ENCODE results near the gene PI4KA.

DNA sequence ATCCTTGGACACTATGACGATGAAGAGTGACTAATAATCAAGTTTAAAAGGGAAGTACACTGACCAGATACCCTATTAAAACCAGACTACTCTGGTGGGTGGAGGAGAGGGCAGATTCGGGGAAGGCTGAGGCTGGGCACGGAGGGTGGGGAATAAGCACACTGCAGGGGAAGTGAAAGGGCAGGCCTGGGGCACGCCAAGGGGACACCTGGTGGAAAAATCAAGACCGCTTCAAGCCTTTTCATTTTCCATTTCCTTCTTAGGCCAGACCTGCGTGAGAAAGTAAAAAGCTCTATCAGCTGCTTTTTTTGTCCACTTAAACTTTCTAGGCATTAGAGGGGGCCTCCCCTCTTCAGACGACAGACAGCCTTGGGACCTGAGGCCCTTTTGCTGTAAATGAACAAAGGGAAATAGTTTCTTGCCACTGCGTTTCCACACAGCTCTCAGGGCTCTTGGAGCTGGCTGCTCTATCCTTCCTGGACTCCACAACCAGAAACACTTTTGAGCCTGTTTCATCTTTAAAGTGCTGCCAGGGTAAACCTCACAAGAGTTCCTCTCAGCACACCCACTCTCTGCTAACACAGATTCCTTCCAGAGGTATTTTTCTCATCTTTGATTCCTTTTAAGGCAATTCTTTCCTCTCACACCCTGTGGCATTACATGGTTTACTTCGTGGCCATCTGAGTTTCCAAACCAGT is 109.7 kb downstream of the PI4KA start:
- TF ChIP-seq, protein P1, sequence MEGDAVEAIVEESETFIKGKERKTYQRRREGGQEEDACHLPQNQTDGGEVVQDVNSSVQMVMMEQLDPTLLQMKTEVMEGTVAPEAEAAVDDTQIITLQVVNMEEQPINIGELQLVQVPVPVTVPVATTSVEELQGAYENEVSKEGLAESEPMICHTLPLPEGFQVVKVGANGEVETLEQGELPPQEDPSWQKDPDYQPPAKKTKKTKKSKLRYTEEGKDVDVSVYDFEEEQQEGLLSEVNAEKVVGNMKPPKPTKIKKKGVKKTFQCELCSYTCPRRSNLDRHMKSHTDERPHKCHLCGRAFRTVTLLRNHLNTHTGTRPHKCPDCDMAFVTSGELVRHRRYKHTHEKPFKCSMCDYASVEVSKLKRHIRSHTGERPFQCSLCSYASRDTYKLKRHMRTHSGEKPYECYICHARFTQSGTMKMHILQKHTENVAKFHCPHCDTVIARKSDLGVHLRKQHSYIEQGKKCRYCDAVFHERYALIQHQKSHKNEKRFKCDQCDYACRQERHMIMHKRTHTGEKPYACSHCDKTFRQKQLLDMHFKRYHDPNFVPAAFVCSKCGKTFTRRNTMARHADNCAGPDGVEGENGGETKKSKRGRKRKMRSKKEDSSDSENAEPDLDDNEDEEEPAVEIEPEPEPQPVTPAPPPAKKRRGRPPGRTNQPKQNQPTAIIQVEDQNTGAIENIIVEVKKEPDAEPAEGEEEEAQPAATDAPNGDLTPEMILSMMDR (IDR thresholded peaks at IDR 0.05) = no peak
- TF ChIP-seq EP300 (IDR thresholded peaks at IDR 0.05) (no peak), POLR2A (IDR thresholded peaks at IDR 0.05; ENCODE audit: low read depth) (no peak)

All from esophagus muscularis mucosa (tissue), 4 donors.